Panc1 (cell line): ENCODE data around the gene PFKFB4. TPM values are rescaled to one million over a fixed set of nuclear protein-coding genes. Genes with fewer than 3 reads are reported as not detected.

Experiments
- ATAC-seq: fragments of 200-7000 bp; cut with Tn5 transposase; 2 replicates; pipeline ENCODE4 v1.9.1; 2020; ENCODE audit warnings: mild to moderate bottlenecking, moderate library complexity
- BruUV-seq: library from RNA; stranded (reverse); fragments of 400-500 nt; replicated peaks from 2 replicates; lab custom pipeline; 2021; lab: Mats Ljungman, UMichigan
- CTCF ChIA-PET: fragments of 300-600 bp; sonication (Branson Sonifier 250); formaldehyde crosslinking; loops from one replicate; lab custom pipeline; 2022; ENCODE audit warnings: antibody characterized with exemption; lab: Charles Lee
- POLR2A ChIA-PET: fragments of 300-600 bp; sonication (Branson Sonifier 250); formaldehyde crosslinking; loops from one replicate; lab custom pipeline; 2022; ENCODE audit warnings: antibody characterized with exemption; lab: Charles Lee
- DNase-seq: peaks from one replicate; pipeline ENCODE4 v3.0.0-alpha.2; 2010; ENCODE audit warnings: low read depth, low spot score
- H3K27ac ChIP-seq: 2 replicates; pipeline ENCODE4 v1.5.1; 2011; ENCODE audit warnings: mild to moderate bottlenecking, low read length, inconsistent platforms
- H3K27me3 ChIP-seq: fragments of 200-500 bp; sonication (Bioruptor generic); 2 replicates; pipeline ENCODE4 v1.6.0; 2014; ENCODE audit warnings: low read length, inconsistent platforms; ENCODE audit not compliant: control insufficient read depth, insufficient read depth
- H3K36me3 ChIP-seq: fragments of 200-500 bp; sonication (Bioruptor generic); 2 replicates; pipeline ENCODE4 v1.5.1; 2014; ENCODE audit warnings: inconsistent platforms, mild to moderate bottlenecking, low read length, moderate library complexity; ENCODE audit not compliant: control insufficient read depth, insufficient read depth
- H3K4me1 ChIP-seq: 2 replicates; pipeline ENCODE4 v1.5.1; 2011; ENCODE audit warnings: inconsistent platforms, mild to moderate bottlenecking, low read length, moderate library complexity; ENCODE audit not compliant: control insufficient read depth, insufficient read depth
- H3K4me3 ChIP-seq, 2 experiments: 2 replicates each; pipeline ENCODE4 v1.5.1; 2011 to 2012; ENCODE audit warnings: low read depth in 2 of 2, low read length in 2 of 2, mild to moderate bottlenecking in 2 of 2, inconsistent platforms in 1 of 2, moderate library complexity in 1 of 2
- H3K9me3 ChIP-seq: fragments of 200-500 bp; sonication (Bioruptor generic); 2 replicates; pipeline ENCODE4 v1.5.1; 2014; ENCODE audit warnings: low read depth, mild to moderate bottlenecking, inconsistent platforms, low read length, moderate library complexity; ENCODE audit not compliant: control insufficient read depth, insufficient read depth
- POLR2AphosphoS5 ChIP-seq: IDR thresholded peaks from 2 replicates; pipeline ENCODE4 v1.6.1; 2012; ENCODE audit warnings: mild to moderate bottlenecking, low read depth, low read length, moderate library complexity
- SIN3A ChIP-seq: IDR thresholded peaks from 2 replicates; pipeline ENCODE4 v1.6.1; 2012; ENCODE audit warnings: low read depth, mild to moderate bottlenecking, low read length, moderate library complexity, borderline replicate concordance; ENCODE audit not compliant: insufficient read depth
- TCF7L2 ChIP-seq: IDR thresholded peaks from 2 replicates; pipeline ENCODE4 v1.6.1; 2011; ENCODE audit warnings: mild to moderate bottlenecking, low read depth, low read length, inconsistent platforms
- in situ Hi-C: cut with HindIII; loops from 2 replicates; pipeline ENCODE4 v1.10.0; 2016; ENCODE audit warnings: low sequenced_read_pairs, low pct_unique_long_range_greater_than_20kb
- intact Hi-C: fragments of 100-400 bp; cut with micrococcal nuclease; formaldehyde crosslinking; loops from one replicate; pipeline ENCODE4 v1.10.0; 2022; ENCODE audit not compliant: unreplicated experiment
- total RNA-seq: library from RNA; stranded (reverse); gene quantifications from one replicate; pipeline ENCODE4 v1.2.1, GENCODE V29; 2021; ENCODE audit not compliant: unreplicated experiment
- TF ChIP-seq, protein P1 (sequence below), 2 experiments: IDR thresholded peaks; 2 replicates each; pipeline ENCODE4 v1.6.1; 2011 to 2012; ENCODE audit warnings: low read depth in 2 of 2, control low read depth in 1 of 2, low read length in 1 of 2, mild to moderate bottlenecking in 1 of 2, moderate library complexity in 1 of 2; ENCODE audit not compliant: insufficient read depth in 1 of 2
- TF ChIP-seq, protein P2 (sequence below): fragments of 450-650 bp; IDR thresholded peaks from 2 replicates; pipeline ENCODE4 v1.5.1; 2017; ENCODE audit warnings: mild to moderate bottlenecking

The PFKFB4 gene
- total RNA-seq, 1 experiment from 2014 or later = 6.0 TPM

DNA sequence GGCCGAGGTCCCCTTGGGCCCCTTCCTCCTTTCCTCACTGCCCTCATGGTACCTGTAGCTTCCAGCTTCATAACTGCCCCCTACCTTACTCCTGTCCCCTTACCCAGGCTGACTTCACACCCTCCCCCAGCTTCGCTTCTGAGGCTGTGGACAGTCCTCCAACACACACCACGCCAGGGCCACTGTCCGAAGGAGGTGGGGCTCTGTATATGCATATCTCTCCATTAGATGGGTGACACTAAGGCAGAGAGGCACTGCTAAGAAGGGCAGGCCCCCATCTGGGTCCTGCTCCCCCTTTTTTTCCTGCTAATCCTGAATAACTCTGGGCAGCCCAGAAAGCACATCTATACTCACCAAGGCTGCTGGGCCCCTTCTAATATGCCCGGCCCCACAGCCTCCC, 39.6 kb upstream of the PFKFB4 start:
- no peak for TF ChIP-seq POLR2AphosphoS5
- TF ChIP-seq SIN3A = no peak
- no peak for TF ChIP-seq TCF7L2
- TF ChIP-seq, protein P1, sequence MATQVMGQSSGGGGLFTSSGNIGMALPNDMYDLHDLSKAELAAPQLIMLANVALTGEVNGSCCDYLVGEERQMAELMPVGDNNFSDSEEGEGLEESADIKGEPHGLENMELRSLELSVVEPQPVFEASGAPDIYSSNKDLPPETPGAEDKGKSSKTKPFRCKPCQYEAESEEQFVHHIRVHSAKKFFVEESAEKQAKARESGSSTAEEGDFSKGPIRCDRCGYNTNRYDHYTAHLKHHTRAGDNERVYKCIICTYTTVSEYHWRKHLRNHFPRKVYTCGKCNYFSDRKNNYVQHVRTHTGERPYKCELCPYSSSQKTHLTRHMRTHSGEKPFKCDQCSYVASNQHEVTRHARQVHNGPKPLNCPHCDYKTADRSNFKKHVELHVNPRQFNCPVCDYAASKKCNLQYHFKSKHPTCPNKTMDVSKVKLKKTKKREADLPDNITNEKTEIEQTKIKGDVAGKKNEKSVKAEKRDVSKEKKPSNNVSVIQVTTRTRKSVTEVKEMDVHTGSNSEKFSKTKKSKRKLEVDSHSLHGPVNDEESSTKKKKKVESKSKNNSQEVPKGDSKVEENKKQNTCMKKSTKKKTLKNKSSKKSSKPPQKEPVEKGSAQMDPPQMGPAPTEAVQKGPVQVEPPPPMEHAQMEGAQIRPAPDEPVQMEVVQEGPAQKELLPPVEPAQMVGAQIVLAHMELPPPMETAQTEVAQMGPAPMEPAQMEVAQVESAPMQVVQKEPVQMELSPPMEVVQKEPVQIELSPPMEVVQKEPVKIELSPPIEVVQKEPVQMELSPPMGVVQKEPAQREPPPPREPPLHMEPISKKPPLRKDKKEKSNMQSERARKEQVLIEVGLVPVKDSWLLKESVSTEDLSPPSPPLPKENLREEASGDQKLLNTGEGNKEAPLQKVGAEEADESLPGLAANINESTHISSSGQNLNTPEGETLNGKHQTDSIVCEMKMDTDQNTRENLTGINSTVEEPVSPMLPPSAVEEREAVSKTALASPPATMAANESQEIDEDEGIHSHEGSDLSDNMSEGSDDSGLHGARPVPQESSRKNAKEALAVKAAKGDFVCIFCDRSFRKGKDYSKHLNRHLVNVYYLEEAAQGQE (IDR thresholded peaks at IDR 0.05; ENCODE audit: insufficient read depth in 1 of 2, low read depth in 2 of 2, low read length in 1 of 2) = no peak
- TF ChIP-seq, protein P2, sequence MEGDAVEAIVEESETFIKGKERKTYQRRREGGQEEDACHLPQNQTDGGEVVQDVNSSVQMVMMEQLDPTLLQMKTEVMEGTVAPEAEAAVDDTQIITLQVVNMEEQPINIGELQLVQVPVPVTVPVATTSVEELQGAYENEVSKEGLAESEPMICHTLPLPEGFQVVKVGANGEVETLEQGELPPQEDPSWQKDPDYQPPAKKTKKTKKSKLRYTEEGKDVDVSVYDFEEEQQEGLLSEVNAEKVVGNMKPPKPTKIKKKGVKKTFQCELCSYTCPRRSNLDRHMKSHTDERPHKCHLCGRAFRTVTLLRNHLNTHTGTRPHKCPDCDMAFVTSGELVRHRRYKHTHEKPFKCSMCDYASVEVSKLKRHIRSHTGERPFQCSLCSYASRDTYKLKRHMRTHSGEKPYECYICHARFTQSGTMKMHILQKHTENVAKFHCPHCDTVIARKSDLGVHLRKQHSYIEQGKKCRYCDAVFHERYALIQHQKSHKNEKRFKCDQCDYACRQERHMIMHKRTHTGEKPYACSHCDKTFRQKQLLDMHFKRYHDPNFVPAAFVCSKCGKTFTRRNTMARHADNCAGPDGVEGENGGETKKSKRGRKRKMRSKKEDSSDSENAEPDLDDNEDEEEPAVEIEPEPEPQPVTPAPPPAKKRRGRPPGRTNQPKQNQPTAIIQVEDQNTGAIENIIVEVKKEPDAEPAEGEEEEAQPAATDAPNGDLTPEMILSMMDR = no peak
- Histone ChIP-seq H3K27me3 (no peaks in the 10 kb centered on the region), H3K27ac (peak overlapping the region; percentile 54), H3K4me3 (no peak overlapping the region), H3K9me3 (no peaks in the 10 kb centered on the region), H3K4me1 (peaks cover 34% of the 10 kb centered on the region), H3K36me3 (no peaks in the 10 kb centered on the region)
- ATAC-seq (peak; percentile 28), DNase-seq (no peak)
- CTCF ChIA-PET = no interaction called here
- POLR2A ChIA-PET = no interaction called here
- intact Hi-C loops (no loop called here), in situ Hi-C loops (no loop called here)
- no TSS peak for BruUV-seq

DNA sequence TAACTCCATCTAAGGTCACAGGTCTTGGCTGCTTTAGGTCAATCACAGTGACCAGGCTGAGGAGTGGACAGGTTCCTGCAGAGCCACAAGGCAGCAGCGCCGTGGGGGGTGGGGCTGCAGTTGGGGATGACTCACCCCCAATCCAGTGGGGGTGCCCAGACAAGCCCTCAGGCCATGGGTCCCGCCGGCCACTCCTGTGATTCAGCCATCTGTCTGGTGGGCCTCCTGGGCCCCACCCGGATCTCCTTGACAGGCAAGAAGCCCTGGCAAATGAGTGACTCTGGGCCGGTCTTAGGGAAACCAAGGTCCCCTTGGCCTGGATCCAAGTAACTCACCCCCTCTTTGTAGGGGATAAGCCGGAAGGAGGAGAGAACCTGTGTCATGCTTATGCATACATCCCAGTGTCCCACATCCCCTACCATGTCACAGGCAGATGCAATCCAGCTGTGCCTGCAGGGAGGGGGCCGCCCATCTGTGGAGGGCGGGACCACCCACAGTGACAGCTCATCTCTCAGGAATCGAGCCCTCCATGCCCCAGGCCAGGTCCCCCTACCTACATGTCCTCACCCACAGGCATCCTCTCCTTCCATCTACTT, 39.0 kb upstream of the PFKFB4 start:
- no peak for TF ChIP-seq TCF7L2
- TF ChIP-seq SIN3A = no peak
- TF ChIP-seq, protein P2 = no peak
- TF ChIP-seq, protein P1 (IDR thresholded peaks at IDR 0.05; ENCODE audit: insufficient read depth in 1 of 2, low read depth in 2 of 2, low read length in 1 of 2) = no peak
- no peak for TF ChIP-seq POLR2AphosphoS5
- peak overlapping the region in 1 of 2 experiments; percentile 43; a peak in 2 of 4 replicates for H3K4me3 ChIP-seq
- POLR2A ChIA-PET = no interaction called here

More for the DNA sequence above, 39.0 kb upstream of the PFKFB4 start:
- intact Hi-C loops = no loop called here
- no TSS peak for BruUV-seq
- peak; percentile 57 for ATAC-seq
- DNase-seq = no peak
- H3K4me1 ChIP-seq = peaks cover 34% of the 10 kb centered on the region
- H3K27me3 ChIP-seq = no peaks in the 10 kb centered on the region
- H3K36me3 ChIP-seq = no peaks in the 10 kb centered on the region
- CTCF ChIA-PET = no interaction called here
- no peaks in the 10 kb centered on the region for H3K9me3 ChIP-seq
- in situ Hi-C loops = no loop called here
- peak overlapping the region; percentile 54 for H3K27ac ChIP-seq
